ENCODE data around the gene NUP107.

NUP107 gene

DNA sequence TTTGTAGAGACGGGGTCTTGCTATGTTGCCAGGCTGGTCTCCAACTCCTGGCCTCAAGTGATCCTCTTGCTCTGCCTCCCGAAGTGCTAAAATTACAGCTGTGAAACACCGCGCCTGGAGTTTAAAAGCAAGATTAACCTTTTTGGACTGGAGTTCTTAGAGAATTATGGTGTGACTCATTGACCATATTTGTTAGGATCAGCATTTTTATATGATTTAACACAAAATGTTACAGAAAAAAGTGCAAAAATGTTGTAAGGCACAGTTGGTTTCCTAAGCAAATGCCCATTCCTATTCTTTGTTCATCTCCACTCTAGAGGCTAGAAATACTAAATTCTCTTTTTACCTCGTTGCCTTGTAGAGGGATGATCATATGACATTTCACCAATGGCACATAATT lies 86.8 kb downstream of the NUP107 start:
- DNase-seq (ENCODE audit: low read depth, low spot score): no peak

- DNase-seq (ENCODE audit: low read depth, low spot score): no peak
Observed at GRCh38 chr12:68775121-68775630, 88.4 kb downstream of the NUP107 start.

GRCh38 chr12:68776976-68777610 lies 90.3 kb downstream of the NUP107 start:
- no peak for DNase-seq (ENCODE audit: low read depth, low spot score)

- no peak for DNase-seq (ENCODE audit: low read depth, low spot score)
Observed at GRCh38 chr12:68779280-68779679, 92.5 kb downstream of the NUP107 start.

- DNase-seq (ENCODE audit: low read depth, low spot score): peak; percentile 36
Observed at GRCh38 chr12:68780731-68781130, 94.0 kb downstream of the NUP107 start.

GRCh38 chr12:68781728-68782127 lies 95.0 kb downstream of the NUP107 start:
- no peak for DNase-seq (ENCODE audit: low read depth, low spot score)

DNA sequence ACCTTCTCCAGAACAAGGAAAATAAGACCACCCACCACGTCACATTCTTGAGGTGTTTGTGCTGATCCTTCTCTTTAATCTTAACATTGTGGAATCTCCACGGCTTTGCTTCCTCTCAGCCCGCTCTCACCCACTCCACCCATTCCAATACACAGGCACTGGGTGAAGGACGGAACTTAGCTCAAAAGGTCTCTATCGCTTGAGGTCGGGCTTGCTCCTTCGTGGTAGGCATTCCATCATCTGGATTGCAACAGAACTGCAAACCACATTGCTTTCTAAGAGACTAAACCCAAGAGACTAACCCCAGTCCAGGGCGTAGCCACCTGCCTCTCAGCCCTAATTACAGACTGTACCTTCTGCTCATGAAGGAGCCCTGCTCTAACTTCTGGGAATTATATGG lies 97.2 kb downstream of the NUP107 start:
- peak; percentile 22 for DNase-seq (ENCODE audit: low read depth, low spot score)

DNA sequence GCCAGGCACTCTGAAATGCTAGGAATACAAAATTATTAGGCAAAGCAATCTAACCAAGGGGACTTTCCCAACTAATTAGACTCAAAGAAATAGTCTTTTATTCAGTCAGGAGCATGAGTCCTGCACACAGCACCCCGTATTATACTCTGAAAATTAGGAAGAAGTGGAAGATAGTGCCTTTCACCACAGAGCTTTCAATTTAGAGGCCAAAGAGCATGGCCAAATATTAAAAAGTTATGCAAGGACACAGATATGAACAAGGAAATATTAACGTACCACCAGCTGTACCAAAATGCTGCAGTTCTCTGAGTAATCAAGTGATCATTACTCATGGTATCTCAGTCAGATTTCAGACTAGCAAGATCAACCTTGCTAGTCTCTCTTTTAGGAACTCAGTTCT lies 98.6 kb downstream of the NUP107 start:
- DNase-seq (ENCODE audit: low read depth, low spot score): no peak

- no peak for DNase-seq (ENCODE audit: low read depth, low spot score)
Observed at GRCh38 chr12:68785823-68786222, 99.0 kb downstream of the NUP107 start.

- peak; percentile 16 for DNase-seq (ENCODE audit: low read depth, low spot score)
Observed at GRCh38 chr12:68786929-68787328, 100.2 kb downstream of the NUP107 start.

- no peak for DNase-seq (ENCODE audit: low read depth, low spot score)
Observed at GRCh38 chr12:68788554-68789143, 101.9 kb downstream of the NUP107 start.

- no peak for DNase-seq (ENCODE audit: low read depth, low spot score)
Observed at GRCh38 chr12:68789144-68789878, 102.5 kb downstream of the NUP107 start.

- DNase-seq (ENCODE audit: low read depth, low spot score): no peak
Observed at GRCh38 chr12:68790081-68790951, 103.5 kb downstream of the NUP107 start.

DNA sequence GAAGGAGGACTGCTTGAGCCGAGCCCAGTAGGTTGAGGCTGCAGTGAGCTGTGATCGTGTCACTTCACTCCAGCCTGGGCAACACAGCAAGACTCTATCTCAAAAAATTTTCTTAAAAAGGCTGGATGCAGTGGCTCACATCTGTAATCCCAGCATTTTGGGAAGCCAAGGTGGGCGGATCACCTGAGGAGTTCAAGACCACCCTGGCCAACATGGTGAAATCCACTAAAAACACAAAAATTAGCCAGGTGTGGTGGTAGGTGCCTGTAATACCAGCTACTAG lies 104.1 kb downstream of the NUP107 start:
- DNase-seq (ENCODE audit: low read depth, low spot score): no peak

DNA sequence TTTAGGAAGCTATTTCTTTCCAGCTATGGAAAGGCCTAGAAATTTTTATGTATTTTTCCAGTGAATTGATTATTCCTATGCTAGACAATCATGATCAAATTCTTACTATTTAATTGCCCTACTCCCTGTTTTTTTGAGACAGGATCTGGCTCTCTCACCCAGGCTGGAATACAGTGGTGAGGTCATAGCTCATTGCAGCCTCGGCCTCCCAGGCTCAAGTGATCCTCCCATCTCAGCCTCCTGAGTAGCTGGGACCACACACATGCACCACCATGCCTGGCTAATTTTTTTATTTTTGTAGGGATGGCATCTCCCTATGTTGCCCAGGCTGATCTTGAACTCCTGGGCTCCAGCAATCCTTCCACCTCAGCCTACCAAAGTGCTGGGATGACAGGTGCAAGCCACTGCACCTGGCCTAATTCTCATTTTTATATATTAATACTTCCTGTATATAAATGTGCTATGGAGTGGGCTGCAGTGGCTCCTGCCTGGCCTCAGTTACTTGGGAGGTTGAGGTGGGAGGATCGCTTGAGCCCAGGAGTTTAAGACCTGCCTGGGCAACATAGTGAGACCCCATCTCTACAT lies 105.2 kb downstream of the NUP107 start:
- no peak for DNase-seq (ENCODE audit: low read depth, low spot score)

DNA sequence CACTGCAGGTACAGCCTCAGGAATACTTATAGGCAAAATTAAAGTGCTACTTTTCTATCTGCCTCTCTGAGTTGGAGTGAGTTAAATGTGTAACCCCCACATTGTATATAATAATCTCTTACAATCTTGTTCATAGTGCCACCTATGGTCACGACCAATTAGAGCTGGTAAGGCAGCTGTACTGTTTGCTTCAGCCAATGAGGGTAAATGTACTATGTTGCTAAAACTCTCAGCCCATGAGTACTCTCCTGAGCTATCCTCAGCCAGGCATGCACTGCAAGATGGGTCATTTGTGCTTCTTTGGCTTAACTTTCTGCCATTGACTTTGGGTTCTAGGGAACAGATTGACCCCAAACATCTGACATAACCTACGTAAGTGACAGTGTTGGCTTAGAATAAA lies 106.2 kb downstream of the NUP107 start:
- peak; percentile 28 for DNase-seq (ENCODE audit: low read depth, low spot score)

GRCh38 chr12:68793436-68793835 lies 106.7 kb downstream of the NUP107 start:
- no peak for DNase-seq (ENCODE audit: low read depth, low spot score)

DNA sequence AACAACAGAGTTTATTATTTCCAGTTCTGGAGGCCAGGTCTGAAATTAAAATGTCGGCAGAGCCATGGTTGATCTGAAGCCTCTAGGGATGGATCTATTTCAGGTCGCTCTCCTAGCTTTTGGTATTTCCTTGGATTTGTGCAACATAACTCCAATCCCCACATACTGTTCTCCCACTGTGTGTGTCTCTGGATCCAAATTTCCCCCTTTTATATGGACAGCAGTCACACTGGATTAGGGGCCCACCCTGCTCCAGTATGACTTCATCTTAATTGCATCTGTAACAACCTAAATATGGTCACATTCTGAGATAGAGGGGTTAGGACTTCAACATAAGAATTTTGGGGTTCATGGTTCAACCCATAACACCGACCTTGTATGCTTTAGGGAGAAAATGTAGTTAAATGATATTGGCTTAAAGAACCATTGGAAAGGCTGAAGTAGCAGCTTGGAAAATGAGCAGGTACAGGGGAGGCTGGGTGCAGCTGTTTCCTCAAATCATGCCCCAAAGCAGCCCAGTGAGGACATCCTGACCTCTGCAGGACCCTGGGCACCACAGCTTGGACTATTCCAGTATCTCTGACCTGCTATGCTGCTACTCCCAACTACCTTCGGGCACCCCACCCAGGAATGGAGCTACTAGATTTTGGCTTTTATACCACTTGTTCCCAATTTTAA lies 107.3 kb downstream of the NUP107 start:
- no peak for DNase-seq (ENCODE audit: low read depth, low spot score)

- DNase-seq (ENCODE audit: low read depth, low spot score): peak; percentile 41
Observed at GRCh38 chr12:68794653-68795251, 108.0 kb downstream of the NUP107 start.

All from astrocyte of the hippocampus (primary cell).